ENCODE results near the gene UBE2L3.

The UBE2L3 gene

GRCh38 chr22:21598302-21598701 lies 30.8 kb downstream of the UBE2L3 start:
- Histone ChIP-seq H2AFZ (ENCODE audit: low read length) (no peak overlapping the region), H3K36me3 (ENCODE audit: insufficient read depth, low read length) (peaks cover 58% of the 10 kb centered on the region), H3K9ac (ENCODE audit: low read length) (no peak overlapping the region), H3K4me1 (ENCODE audit: insufficient read depth, low read length, severe bottlenecking) (no peaks in the 10 kb centered on the region), H3K9me2 (ENCODE audit: low read depth, low read length) (no peaks in the 10 kb centered on the region), H3K4me3 (ENCODE audit: low read depth, low read length, poor library complexity, severe bottlenecking) (no peak overlapping the region), H3K9me3 (ENCODE audit: low read length) (no peaks in the 10 kb centered on the region), H4K20me1 (ENCODE audit: insufficient read depth, low read length) (no peaks in the 10 kb centered on the region), H3K27ac (ENCODE audit: low read depth, low read length, poor library complexity, severe bottlenecking) (no peak overlapping the region), H3K27me3 (ENCODE audit: insufficient read depth, low read length) (no peaks in the 10 kb centered on the region), H3F3A (ENCODE audit: insufficient read depth, low read length) (no peaks in the 10 kb centered on the region), H3K4me2 (ENCODE audit: low read length) (no peak overlapping the region), H3K79me2 (ENCODE audit: insufficient read depth, low read length) (peaks cover 71% of the 10 kb centered on the region)
- TF ChIP-seq EZH2 (IDR thresholded peaks at IDR 0.05; ENCODE audit: borderline replicate concordance, low read length) = no peak
- TF ChIP-seq CTCF (IDR thresholded peaks at IDR 0.05; ENCODE audit: low read length) = no peak

GRCh38 chr22:21599053-21599893 lies 31.8 kb downstream of the UBE2L3 start:
- Histone ChIP-seq H2AFZ (ENCODE audit: low read length) (no peak overlapping the region), H4K20me1 (ENCODE audit: insufficient read depth, low read length) (no peaks in the 10 kb centered on the region), H3K27me3 (ENCODE audit: insufficient read depth, low read length) (no peaks in the 10 kb centered on the region), H3K27ac (ENCODE audit: low read depth, low read length, poor library complexity, severe bottlenecking) (no peak overlapping the region), H3K4me1 (ENCODE audit: insufficient read depth, low read length, severe bottlenecking) (no peaks in the 10 kb centered on the region), H3K4me2 (ENCODE audit: low read length) (no peak overlapping the region), H3F3A (ENCODE audit: insufficient read depth, low read length) (no peaks in the 10 kb centered on the region), H3K9ac (ENCODE audit: low read length) (no peak overlapping the region), H3K9me2 (ENCODE audit: low read depth, low read length) (no peaks in the 10 kb centered on the region), H3K4me3 (ENCODE audit: low read depth, low read length, poor library complexity, severe bottlenecking) (no peak overlapping the region), H3K36me3 (ENCODE audit: insufficient read depth, low read length) (peaks cover 49% of the 10 kb centered on the region), H3K9me3 (ENCODE audit: low read length) (no peaks in the 10 kb centered on the region), H3K79me2 (ENCODE audit: insufficient read depth, low read length) (peaks cover 72% of the 10 kb centered on the region)
- TF ChIP-seq CTCF (IDR thresholded peaks at IDR 0.05; ENCODE audit: low read length) = no peak
- TF ChIP-seq EZH2 (IDR thresholded peaks at IDR 0.05; ENCODE audit: borderline replicate concordance, low read length) = no peak

- no peak overlapping the region for H3K9ac ChIP-seq (ENCODE audit: low read length)
- H3K4me1 ChIP-seq (ENCODE audit: insufficient read depth, low read length, severe bottlenecking) = no peaks in the 10 kb centered on the region
- no peaks in the 10 kb centered on the region for H3K9me3 ChIP-seq (ENCODE audit: low read length)
- no peaks in the 10 kb centered on the region for H4K20me1 ChIP-seq (ENCODE audit: insufficient read depth, low read length)
- H3K4me3 ChIP-seq (ENCODE audit: low read depth, low read length, poor library complexity, severe bottlenecking) = no peak overlapping the region
- no peaks in the 10 kb centered on the region for H3F3A ChIP-seq (ENCODE audit: insufficient read depth, low read length)
- TF ChIP-seq EZH2 (IDR thresholded peaks at IDR 0.05; ENCODE audit: borderline replicate concordance, low read length) (no peak), CTCF (IDR thresholded peaks at IDR 0.05; ENCODE audit: low read length) (no peak)
- peaks cover 52% of the 10 kb centered on the region for H3K79me2 ChIP-seq (ENCODE audit: insufficient read depth, low read length)
- H3K27me3 ChIP-seq (ENCODE audit: insufficient read depth, low read length) = no peaks in the 10 kb centered on the region
- peaks cover 25% of the 10 kb centered on the region; the same call in 1 of the 2 replicates for H3K36me3 ChIP-seq (ENCODE audit: insufficient read depth, low read length)
- H3K27ac ChIP-seq (ENCODE audit: low read depth, low read length, poor library complexity, severe bottlenecking) = no peak overlapping the region
- H2AFZ ChIP-seq (ENCODE audit: low read length) = no peak overlapping the region
- H3K9me2 ChIP-seq (ENCODE audit: low read depth, low read length) = no peaks in the 10 kb centered on the region
- no peak overlapping the region for H3K4me2 ChIP-seq (ENCODE audit: low read length)
Observed at GRCh38 chr22:21602579-21602978, 35.1 kb downstream of the UBE2L3 start.

All from OCI-LY1 (cell line).